Panc1 (cell line): ENCODE measurements around the gene GRAMD1C.

Experiments
- CTCF ChIP-seq: fragments of 450-650 bp; IDR thresholded peaks from 2 replicates; pipeline ENCODE4 v1.5.1; 2017; ENCODE audit warnings: mild to moderate bottlenecking
- POLR2AphosphoS5 ChIP-seq: IDR thresholded peaks from 2 replicates; pipeline ENCODE4 v1.6.1; 2012; ENCODE audit warnings: mild to moderate bottlenecking, low read depth, low read length, moderate library complexity
- REST ChIP-seq, 2 experiments: IDR thresholded peaks; 2 replicates each; pipeline ENCODE4 v1.6.1; 2011 to 2012; ENCODE audit warnings: low read depth in 2 of 2, control low read depth in 1 of 2, low read length in 1 of 2, mild to moderate bottlenecking in 1 of 2, moderate library complexity in 1 of 2; ENCODE audit not compliant: insufficient read depth in 1 of 2
- SIN3A ChIP-seq: IDR thresholded peaks from 2 replicates; pipeline ENCODE4 v1.6.1; 2012; ENCODE audit warnings: low read depth, mild to moderate bottlenecking, low read length, moderate library complexity, borderline replicate concordance; ENCODE audit not compliant: insufficient read depth
- TCF7L2 ChIP-seq: IDR thresholded peaks from 2 replicates; pipeline ENCODE4 v1.6.1; 2011; ENCODE audit warnings: mild to moderate bottlenecking, low read depth, low read length, inconsistent platforms

- TF ChIP-seq CTCF, result no peak
- no peak for TF ChIP-seq SIN3A
- no peak for TF ChIP-seq REST (IDR thresholded peaks at IDR 0.05; ENCODE audit: insufficient read depth in 1 of 2, low read depth in 2 of 2, low read length in 1 of 2)
- TF ChIP-seq POLR2AphosphoS5, result no peak
- no peak for TF ChIP-seq TCF7L2
Observed at GRCh38 chr3:113898892-113899291, 60.3 kb downstream of the GRAMD1C start.
